ENCODE results near the gene YIPF3. TPM values are rescaled to one million over a fixed set of nuclear protein-coding genes. Genes with fewer than 3 reads are reported as not detected.
"Not testable (repeated sequence)": the region's sequence is repeated elsewhere in the genome, so short reads cannot be mapped to it uniquely, and the experiment has no call there.

Gene YIPF3
- total RNA-seq, 1 donor from 2014 or later: 84.6 TPM

DNA sequence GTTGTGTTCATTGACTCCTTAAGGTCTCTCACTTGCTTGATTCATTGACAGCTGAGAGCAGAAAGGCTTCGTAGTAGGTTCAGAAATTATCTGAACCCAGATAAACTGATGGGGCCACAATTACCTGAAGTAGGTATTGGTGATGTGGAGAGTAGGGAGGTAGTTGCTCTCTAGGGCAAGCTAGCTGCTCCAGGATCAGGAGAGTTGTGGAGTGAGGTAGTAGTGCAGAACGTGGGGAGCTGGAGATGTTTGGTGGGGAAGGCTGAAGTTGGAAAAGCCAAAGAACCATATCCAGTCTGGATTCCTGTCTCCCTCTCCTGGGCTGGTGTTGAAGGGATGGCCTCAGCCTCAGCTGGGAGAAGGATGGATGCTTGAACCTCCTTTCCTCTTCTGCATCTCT is 23.5 kb downstream of the YIPF3 start:
- DNase-seq (ENCODE audit: low spot score): no peak

DNA sequence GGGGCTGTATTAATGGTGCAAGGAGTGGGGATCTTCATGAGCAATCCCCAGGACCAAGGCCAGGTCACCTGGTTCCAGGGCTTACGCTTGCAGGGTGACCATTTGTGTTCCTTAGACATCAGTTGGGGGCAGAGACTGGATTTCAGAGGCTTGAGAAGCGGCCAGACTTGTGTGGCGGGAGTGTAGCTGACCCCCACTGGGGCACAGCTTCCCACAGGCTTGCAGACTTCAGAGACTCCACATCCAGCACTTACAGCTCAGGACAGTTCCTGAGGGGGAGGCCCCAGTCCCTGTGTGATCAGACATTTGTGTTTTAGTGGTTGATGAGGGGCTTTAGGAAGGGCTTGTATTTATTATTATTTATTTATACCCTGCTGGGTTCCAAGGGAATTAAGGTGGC is 24.1 kb downstream of the YIPF3 start:
- no peak for DNase-seq (ENCODE audit: low spot score)

DNA sequence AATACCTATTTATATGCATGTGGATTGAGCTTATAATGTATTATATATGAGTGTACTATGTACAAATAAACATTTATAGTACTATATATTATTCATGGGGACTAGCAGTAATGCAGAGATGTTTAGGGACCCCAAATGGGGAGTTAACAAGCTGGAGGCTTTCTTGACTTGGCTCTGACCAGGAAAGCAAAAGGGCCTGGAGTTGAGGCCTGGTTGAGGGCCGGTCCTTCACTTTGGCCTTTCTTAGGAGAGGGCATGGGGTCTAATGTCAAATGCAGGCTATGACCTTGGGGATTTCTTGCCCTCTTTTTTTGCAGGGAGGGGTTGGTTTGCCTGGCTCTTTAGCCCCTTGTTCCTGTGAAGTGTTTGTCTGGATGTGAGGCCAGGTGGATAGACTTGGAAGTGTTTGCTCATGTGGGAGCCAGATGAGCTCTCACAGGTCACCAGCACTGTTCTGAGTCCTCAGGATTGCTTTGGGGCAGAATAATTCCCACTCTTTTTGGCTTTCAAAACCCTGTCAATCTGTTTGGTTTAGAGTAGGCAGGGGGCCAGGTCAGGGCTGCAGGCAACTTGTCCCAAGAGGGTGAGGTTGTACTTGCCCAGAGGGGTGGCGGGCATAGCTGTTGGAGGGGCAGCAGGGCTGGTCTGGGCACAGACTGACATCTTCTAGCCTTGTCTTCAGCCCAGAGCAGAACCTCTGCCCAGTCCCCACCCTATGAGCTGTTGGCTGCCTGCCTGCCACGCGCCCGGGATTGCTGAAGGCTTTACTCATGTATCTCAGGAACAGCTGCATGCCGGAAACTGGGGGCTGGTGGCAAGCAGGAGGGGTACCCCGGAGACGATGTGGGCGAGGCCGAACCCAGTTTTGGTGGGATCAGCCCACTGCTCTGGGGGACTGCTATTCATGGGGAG is 24.7 kb downstream of the YIPF3 start:
- peak; percentile 88 for DNase-seq (ENCODE audit: low spot score)

DNA sequence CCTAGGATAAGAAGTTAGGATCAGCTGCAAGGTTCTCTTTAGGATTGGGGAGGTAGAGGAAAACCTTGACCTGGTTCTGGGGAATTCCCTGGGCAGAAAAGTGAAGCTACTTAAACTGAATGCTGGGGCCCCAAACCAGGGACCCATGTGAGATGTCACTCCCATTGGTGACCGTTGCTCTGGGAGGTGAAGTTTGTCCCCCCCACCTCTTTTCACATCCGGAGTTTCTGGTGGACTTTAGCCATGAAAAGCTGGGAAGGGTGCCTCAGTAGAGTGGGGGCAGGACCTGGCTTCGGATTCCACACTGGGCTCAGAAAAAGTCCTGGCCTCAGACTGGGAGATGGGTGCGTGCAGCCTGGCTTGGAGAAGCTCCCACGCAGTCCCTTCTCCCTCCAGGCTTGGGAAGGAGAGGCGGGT is 26.2 kb downstream of the YIPF3 start:
- DNase-seq (ENCODE audit: low spot score): no peak

DNA sequence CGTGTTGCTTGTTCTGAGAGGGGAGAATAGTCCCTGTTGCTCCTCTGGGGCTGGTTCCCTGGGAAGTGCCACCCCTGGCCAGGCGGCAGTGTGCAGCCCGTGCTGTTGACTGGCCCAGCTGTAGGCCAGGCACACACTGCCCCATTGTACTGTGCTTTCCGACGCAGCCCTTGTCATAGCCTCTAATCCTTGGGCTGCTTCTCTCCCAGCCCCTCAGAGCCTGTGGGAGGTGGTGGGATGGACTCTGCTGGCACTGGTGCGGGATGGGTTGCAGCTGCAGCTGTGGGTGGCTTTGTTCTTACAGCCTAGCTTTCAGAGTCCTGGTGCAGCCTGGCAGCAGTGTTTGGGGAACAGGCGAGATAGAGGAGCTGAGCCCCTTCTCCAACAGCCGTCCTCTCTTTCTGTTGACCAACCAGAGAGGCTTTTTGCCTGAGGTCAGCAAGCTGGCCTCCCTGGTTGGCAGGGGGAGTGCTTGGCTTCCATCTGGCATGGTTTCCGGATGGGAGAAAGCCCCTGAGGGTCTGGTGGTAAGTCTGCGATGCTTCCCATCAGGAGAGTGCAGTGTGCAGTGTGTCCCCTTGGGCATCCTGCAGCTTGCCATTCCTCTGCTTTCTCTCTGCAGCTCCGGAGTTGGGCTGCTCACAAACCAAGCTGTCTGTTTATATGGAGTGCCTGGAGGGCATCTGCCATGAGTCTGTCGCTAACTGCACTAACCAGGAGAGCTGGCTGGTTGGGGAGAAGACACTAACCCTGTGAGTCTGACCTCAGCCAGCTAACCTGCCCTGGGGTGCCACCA is 27.3 kb downstream of the YIPF3 start:
- DNase-seq (ENCODE audit: low spot score): no peak

DNA sequence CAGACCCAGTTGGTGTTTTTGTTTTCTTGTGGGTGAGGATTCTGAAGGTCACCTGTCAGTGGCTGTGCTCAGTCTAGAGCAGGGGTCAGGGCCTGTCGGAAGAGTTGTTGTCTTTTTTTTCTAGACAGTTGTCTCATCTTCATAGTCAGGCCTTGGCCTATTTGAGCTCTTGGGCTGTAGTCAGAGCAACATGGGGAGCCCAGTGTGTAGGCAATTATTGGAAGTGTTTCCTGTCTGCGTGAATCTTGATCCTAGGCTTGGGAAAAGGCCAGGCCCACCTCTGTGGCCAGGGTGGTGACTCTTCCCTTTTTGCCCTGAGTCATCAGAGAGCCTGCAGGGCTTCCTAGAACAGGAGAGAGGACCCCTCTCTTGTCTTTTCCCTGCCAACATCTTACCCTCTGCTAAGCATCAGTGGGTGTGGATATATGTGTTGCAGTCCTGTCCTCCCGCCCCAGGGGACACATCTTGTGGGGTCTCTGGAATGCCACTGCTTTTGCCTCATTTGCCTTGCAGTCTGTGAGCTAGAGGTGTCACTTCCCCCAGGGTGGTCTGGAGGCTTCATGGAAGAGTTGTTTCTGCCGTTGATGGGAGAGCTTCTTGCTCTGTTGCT is 28.0 kb downstream of the YIPF3 start:
- no peak for DNase-seq (ENCODE audit: low spot score)

DNA sequence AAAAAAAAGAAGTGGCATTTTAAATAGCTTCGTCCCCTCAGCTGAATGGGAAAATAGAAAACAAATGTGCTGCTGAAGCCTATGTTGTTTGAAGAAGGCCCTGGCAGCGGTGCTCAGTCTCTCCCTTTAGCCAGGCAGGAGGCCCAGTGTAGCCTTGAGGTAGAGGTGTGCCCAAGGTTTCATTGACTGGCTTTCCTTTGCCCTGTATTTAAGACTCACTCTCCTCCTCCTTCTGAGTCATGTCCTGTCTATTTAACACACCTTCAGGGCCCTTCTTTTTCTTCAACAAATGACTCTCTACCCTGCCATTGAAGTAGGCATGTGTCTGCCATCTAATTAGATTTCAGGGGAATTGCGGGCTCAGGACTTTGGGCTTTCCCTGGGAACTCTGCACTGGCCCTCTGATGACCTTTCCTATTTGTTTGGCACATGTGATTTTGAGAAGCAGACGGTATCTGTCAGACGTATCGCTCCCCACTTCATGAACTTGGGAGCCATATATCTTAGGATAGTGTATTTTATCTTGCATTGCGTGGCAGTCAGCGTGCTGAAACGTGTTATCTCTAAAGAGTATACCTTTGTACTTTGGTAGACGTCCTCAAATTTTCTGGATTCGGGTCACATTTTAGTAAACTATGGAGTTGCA is 35.0 kb downstream of the YIPF3 start:
- DNase-seq (ENCODE audit: low spot score): no peak

DNA sequence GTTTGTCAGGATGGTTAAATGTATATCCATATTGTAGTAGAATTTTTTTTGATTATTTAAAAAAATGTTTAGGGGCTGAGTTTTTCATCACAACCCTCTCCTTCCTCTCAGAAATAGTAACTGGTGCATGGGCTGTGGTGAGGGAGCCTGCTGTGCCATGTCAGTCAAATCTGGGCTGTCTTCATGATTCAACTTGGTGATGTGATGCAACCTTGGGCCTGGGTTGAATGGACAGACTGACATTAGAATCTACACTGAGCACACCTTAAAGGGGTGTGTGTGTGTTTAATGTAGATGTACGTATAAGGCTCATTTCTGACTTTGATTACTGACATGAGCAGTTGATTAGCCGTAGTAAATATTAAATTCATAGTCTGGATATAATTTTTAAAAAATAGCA is 35.7 kb downstream of the YIPF3 start:
- no peak for DNase-seq (ENCODE audit: low spot score)

DNA sequence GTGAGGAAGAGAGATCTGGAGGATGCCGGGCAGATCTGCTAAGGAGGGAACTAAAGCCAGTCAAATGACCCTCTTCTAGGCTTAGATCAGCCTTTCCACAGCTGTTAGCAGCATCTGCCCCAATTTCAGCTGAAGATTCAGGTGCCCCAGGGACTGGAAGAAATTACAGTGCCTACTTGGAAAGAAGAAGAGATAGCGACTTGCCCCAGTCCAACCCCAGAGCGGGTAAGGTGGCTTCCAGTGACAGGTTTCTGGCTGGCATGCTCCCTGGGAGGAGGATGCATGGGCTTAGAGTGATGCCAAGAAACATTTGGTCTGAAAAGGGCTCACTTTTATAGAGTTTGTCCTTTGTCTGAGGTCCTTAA is 38.7 kb downstream of the YIPF3 start:
- DNase-seq (ENCODE audit: low spot score): no peak

DNA sequence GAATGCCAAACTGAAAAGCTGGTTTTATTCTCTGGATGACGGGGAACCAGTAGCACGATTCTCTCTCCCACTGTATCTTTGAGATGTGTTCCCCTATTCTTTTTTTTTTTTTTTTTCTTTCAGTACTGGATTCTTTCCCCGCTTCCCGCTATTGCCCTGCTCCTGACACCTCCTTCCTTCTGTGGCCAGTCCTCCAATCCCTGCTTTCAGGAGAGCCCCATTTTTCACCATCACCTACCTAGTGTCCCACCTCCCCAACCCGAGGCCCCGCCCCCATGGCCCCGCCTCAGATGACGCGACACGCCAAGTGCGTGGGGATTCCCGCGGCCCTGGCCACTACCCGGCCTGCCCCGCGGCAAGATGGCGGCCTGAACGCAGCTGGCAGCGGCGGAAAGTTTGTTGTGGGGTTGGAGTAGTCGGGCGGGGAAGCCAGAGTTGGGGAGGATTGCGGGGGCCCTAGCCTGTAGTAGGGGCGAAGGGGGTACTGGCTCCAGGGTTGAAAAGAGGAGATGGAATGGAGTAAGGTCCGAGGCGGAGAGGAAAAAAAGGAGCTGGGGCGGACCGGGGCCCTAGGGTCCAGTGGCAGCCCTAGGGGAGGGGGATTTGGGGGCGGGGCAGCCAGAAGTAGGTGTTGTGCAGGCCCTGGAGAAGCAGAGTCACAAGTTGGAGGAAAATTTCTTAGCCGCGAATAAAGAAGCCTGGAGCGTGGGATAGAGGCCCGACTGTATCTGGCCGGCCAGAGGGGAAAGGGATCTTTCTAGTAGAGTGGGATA is 39.3 kb downstream of the YIPF3 start, which contains the start of gene TJAP1:
TSS of gene TJAP1 (plus strand) at position 336 of the 773 bp plus-strand sequence. CDS start 21,432 bp downstream, outside the sequence.
- peak; percentile 96 for DNase-seq (ENCODE audit: low spot score)

DNA sequence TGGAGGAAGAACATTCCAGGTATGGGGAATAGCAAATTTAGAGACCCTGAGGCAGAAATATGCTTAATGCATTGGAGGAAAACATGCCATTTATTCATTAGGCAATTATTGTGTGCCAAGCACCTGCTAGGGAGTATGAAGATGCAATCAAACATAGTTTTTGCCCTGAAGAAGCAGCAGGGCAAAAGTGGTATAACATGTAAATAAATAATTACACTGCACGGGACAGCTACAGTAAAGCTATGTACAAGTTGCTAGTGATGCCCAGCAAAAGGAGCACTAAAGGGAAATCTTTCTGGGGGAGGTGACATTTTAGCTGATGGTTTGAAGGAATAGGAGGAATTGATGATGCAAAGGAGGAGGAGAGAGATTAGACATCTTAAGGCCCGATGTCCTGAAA is 40.0 kb downstream of the YIPF3 start:
- no peak for DNase-seq (ENCODE audit: low spot score)

DNA sequence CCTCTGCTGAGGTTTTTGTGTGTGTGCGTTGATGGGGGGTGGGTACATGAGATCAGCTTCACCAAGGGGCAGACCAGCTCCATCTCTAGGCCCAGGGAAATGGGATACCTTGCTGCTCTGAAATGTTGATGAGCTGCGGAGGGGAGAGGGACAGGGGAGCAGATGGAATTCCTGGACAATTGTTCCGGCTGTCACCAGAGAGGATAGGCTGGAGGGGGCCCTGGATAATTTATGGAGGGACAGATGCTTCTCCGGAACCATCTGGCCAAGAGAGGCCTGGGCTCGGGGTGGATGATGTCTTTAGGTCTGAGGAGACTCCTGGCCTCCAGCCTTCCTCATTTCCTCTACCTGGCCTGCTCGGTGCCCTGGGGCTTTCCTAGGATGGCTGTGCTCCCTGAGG is 41.2 kb downstream of the YIPF3 start:
- no peak for DNase-seq (ENCODE audit: low spot score)

DNA sequence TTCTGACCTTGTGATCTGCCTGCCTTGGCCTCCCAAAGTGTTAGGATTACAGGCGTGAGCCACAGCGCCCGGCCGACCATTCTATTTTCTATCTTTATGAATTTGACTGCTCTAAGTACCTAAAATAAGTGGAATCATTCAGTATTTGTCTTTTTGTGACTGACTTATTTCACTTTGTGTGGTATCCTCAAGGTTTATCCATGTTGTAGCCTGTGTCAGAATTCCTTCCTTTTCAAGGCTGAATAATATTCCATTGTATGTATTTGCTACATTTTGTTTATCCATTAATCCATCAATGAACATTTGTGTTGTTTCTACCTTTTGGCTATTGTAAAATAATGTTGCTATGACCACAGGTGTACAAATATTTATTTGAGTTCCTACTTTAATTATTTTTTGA is 44.2 kb downstream of the YIPF3 start:
- no peak for DNase-seq (ENCODE audit: low spot score)

DNA sequence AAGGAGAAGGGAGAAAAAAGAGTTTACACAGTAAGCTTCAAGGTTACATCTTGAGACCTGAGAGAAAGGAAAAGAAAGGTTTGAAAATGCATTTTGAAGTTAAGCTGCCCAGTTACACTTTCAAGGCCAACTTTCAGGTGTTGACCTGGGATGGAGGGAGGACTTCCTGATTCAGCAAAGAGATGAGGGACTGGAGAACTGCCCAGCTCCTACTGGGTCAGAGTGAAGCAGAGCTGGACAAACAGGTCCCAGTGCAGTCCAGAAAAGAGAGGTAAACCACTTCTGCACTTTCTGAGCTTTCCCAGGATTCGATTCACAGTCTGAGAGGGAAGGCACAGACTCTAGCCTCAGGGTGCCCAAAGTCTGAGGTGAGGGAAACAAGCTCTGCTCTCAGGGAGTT is 45.3 kb downstream of the YIPF3 start:
- DNase-seq (ENCODE audit: low spot score): no peak

DNA sequence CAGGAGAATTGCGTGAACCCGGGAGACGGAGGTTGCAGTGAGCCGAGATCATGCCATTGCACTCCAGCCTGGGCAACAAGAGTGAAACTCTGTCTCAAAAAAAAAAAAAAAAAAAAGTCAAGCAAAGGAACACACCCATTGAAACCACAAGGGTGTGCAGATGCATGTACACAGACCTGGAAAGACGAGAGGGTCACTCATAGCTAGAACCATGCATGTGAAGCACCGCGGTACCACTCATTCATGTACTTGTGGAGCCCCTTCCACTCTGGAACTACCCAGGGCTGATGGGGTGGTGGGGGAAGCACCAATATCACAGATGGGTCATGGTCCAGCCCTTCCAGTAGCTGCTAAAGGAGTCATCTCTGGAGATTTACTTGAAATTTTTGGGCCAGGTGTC is 46.8 kb downstream of the YIPF3 start:
- DNase-seq (ENCODE audit: low spot score): no peak

DNA sequence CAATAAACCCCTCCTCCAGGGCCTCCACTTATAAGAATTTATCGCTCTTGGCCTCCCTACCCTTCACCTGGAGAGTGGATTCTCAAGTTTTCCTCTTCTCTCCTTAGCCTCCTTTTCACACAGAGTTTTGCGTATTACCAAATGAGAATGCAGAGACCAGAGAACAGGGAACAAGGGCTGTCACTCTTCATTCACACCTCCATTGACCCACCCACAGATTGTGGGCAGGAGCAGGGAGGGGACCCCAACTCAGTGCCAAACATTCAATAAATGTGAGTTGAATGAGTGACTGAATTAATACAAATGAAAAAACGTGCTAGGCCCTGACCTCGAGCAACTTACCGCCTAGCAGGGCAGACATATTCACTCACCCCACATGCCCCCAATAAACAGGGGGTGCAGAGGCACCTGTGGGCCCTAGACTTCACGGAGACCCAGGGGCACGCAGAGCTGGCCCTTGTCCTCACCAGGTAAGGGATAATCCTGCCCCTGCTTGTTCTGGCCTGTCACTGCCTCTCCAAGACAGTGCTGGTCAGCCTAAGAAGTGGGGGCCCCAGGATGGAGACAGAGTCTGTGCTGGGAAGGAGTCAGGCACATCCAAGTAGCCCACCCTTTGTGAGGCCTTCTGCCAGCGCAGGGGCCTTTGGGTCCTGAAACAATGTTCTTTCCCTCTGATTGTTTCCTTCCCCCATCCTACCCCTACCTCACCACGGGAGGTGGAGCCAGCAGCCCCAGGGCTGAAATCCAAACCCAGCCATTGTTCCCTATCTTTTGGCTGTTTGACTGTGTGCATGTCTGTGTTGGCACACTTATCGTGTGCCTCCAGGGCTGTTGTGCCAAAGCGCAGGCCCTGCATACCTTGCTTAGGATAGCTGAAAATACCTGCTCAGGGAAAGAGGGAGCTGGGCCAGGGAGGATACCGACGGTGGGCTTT is 47.7 kb downstream of the YIPF3 start:
- DNase-seq (ENCODE audit: low spot score): no peak

DNA sequence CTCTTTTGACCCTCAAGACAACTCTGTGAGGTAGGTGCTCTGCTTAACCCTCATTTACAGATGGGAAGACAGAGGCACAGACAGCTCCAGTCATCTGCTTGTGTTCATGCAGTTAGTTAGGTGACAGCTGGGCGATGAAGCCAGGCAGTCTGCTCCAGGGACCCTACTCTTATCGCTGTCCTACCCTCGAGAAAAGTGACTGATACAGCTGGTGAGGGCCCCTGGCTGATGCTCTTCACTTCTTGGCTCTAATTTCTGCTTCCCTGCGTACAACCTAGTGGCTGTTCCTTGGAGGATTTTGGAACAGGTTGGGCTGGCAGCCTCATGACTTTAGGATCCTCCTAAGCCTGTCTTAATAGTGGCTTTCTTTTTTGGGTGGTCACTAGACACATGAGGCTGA is 48.5 kb downstream of the YIPF3 start:
- no peak for DNase-seq (ENCODE audit: low spot score)

DNA sequence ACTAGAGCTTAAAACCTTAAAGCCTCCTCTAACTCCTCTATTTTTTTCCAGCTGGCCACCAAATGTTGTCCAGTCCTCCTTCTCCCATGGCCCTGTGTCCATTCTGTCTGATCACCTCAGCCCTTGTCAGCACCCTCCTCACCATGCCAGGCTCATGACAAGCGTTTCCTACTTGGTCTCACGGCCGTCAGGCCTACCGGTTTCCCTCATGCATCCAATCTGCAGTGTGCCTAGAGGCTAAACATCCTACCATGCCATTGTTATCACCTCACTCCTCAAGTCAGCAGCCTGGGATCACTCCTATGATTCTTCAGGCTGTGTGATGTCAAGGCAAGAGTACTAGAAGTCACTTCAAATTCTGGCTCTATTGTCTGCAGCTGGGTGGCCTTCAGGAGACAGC is 49.0 kb downstream of the YIPF3 start:
- DNase-seq (ENCODE audit: low spot score): no peak

DNA sequence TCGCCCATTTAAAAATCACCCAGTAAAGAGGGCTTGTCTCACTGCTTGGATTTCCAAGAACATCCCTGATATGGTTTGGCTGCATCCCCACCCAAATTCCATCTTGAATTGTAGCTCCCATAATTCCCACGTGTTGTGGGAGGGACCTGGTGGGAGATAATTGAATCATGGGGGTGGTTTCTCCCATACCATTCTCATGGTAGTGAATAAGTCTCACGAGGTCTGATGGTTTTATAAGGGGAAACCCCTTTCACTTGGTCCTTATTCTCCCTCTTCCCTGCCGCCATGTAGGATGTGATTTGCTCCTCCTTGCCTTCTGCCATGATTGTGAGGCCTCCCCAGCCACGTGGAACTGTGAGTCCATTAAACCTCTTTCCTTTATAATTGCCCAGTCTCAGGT is 49.5 kb downstream of the YIPF3 start:
- not testable (repeated sequence) for DNase-seq (ENCODE audit: low spot score)

DNA sequence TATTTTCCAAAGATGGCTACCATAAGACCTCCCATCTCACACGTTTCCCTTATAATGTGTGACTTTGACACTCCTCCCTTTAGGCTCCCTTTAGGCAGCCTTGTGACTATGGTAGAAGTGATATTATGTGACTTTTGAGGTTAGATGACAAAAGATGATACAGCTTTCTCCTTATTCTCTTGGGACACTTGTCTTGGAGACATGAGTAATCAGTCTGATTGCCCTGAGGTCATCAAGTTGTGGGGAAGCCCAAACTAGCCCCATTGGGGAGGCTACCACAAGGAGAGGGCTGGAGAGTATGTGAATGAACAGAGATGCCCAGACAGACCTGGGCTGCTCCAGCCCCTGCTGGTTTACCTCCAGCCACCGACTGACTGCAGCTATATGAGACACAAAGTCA is 50.8 kb downstream of the YIPF3 start:
- no peak for DNase-seq (ENCODE audit: low spot score)

Data from ureter (tissue), 1 donor.